Stimulated activated naive B cell treated with anti-CD40 and anti-IgM and Interleukin-4, amounts not matched to agents 10 μg/mL and 1 μg/mL and 100 μg/mL, for 72 hours (primary cell): Measurements from ENCODE around the gene DNPH1.

Experiments used
- ATAC-seq, 2 donors: fragments of 150-1000 bp; cut with Tn5 transposase; replicated peaks; 2 replicates each; pipeline ENCODE4 v1.10.0; 2021; ENCODE audit warnings: moderate library complexity in 1 of 2
- DNase-seq: peaks from one replicate; pipeline ENCODE4 v3.0.0; 2021
- H3K27ac Mint-ChIP-seq: one replicate; pipeline ENCODE4 v1.8.0; 2022; ENCODE audit warnings: mild to moderate bottlenecking, mixed read lengths
- H3K27me3 Mint-ChIP-seq, 2 donors: one replicate each; pipeline ENCODE4 v1.8.0; 2022; ENCODE audit warnings: mixed read lengths in 2 of 2
- H3K36me3 Mint-ChIP-seq, 2 donors: one replicate each; pipeline ENCODE4 v1.8.0; 2022; ENCODE audit warnings: mixed read lengths in 2 of 2, mild to moderate bottlenecking in 1 of 2
- H3K4me1 Mint-ChIP-seq, 2 donors: one replicate each; pipeline ENCODE4 v1.8.0; 2022; ENCODE audit warnings: mixed read lengths in 2 of 2, mild to moderate bottlenecking in 1 of 2
- H3K4me3 Mint-ChIP-seq, 2 donors: one replicate each; pipeline ENCODE4 v1.8.0; 2022; ENCODE audit warnings: mild to moderate bottlenecking in 2 of 2, mixed read lengths in 2 of 2, moderate library complexity in 1 of 2
- H3K9me3 Mint-ChIP-seq, 2 donors: one replicate each; pipeline ENCODE4 v1.8.0; 2022; ENCODE audit warnings: mixed read lengths in 2 of 2, mild to moderate bottlenecking in 1 of 2

DNPH1 gene

GRCh38 chr6:43202451-43202850, 26.8 kb downstream of the DNPH1 start:
- DNase-seq (no peak), ATAC-seq (no peak)
- peaks cover 0 to 4% of the 10 kb centered on the region in 2 donors for H3K4me1 Mint-ChIP-seq
- H3K9me3 Mint-ChIP-seq = no peaks in the 10 kb centered on the region
- H3K27ac Mint-ChIP-seq = peak overlapping the region; percentile 60
- H3K27me3 Mint-ChIP-seq = no peaks in the 10 kb centered on the region
- no peak overlapping the region for H3K4me3 Mint-ChIP-seq
- peaks cover 41 to 62% of the 10 kb centered on the region in 2 donors for H3K36me3 Mint-ChIP-seq

- Mint-ChIP-seq H3K4me3 (no peak overlapping the region), H3K27me3 (no peaks in the 10 kb centered on the region), H3K9me3 (no peaks in the 10 kb centered on the region), H3K27ac (no peak overlapping the region), H3K4me1 (no peaks in the 10 kb centered on the region), H3K36me3 (peaks cover 40 to 59% of the 10 kb centered on the region in 2 donors)
- ATAC-seq (no peak), DNase-seq (no peak)
These were observed 28.7 kb downstream of the DNPH1 start for GRCh38 chr6:43200541-43200940.

DNA sequence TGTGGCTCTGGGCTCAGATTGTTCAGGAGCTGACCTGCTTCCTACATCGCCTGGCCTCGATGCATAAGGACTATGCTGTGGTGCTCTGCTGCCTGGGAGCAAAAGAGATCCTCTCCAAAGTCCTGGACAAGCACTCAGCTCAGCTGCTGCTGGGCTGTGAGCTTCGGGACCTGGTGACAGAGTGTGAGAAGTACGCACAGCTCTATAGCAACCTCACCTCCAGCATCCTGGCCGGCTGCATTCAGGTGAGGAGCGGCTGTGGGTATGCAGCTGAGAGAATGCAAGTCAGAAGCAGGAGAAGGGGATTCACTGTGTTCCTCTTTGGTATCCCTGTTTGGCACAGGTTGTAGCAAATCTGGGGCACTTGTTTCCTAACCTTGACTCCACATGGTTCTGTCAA, 29.4 kb downstream of the DNPH1 start:
- ATAC-seq = no peak
- no peak for DNase-seq
- Mint-ChIP-seq H3K9me3 (no peaks in the 10 kb centered on the region), H3K27ac (no peak overlapping the region), H3K4me1 (no peaks in the 10 kb centered on the region), H3K4me3 (no peak overlapping the region), H3K27me3 (no peaks in the 10 kb centered on the region), H3K36me3 (peaks cover 36 to 57% of the 10 kb centered on the region in 2 donors)

DNA sequence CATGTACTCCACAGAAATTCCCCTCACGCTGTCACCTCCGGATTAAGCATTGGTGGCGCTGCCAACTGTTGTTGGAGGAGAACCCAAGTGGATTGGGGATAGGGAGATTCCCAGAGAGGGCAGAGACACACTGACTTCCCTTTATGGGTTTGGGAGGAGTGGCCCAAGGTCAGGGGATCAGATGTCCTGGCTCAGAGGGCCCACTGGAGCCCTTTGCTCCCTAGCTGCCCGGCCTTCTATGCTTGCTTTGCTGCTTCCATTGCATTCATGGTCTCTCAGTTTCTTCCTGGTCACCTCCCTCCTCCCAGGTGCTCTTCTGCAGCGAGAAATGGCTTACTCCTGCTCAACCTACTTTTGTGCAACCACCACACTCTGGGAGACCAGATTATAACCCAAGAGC, 32.9 kb downstream of the DNPH1 start:
- H3K4me1 Mint-ChIP-seq = peaks cover 0 to 5% of the 10 kb centered on the region in 2 donors
- no peak for DNase-seq
- H3K9me3 Mint-ChIP-seq = no peaks in the 10 kb centered on the region
- peaks cover 38 to 48% of the 10 kb centered on the region in 2 donors for H3K36me3 Mint-ChIP-seq
- ATAC-seq = no peak
- H3K27me3 Mint-ChIP-seq = no peaks in the 10 kb centered on the region
- H3K27ac Mint-ChIP-seq = no peak overlapping the region
- no peak overlapping the region for H3K4me3 Mint-ChIP-seq

- DNase-seq (no peak), ATAC-seq (no peak)
- H3K27me3 Mint-ChIP-seq = no peaks in the 10 kb centered on the region
- H3K9me3 Mint-ChIP-seq = no peaks in the 10 kb centered on the region
- peaks cover 6 to 7% of the 10 kb centered on the region in 2 donors for H3K4me1 Mint-ChIP-seq
- H3K36me3 Mint-ChIP-seq = peaks cover 32 to 43% of the 10 kb centered on the region in 2 donors
- H3K27ac Mint-ChIP-seq = no peak overlapping the region
- no peak overlapping the region for H3K4me3 Mint-ChIP-seq
These were observed 35.4 kb downstream of the DNPH1 start for GRCh38 chr6:43193929-43194328.

DNA sequence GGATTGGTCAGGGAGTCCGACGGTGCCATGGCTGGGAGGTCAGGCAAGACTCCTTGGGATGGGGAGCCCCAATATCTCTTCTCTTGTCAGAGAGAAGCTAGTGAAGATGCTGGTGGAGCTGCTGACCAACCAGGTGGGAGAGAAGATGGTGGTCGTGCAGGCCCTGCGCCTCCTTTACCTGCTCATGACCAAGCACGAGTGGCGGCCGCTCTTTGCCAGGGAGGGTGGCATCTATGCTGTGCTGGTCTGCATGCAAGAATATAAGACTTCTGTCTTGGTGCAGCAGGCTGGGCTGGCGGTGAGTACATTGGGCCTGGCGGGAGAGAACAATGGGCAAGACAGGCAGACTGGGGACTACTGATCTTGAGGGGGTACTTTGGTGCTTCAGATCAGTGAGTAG, 36.4 kb downstream of the DNPH1 start:
- H3K4me3 Mint-ChIP-seq = no peak overlapping the region
- no peaks in the 10 kb centered on the region for H3K9me3 Mint-ChIP-seq
- ATAC-seq (no peak), DNase-seq (no peak)
- H3K27ac Mint-ChIP-seq = no peak overlapping the region
- H3K36me3 Mint-ChIP-seq = peaks cover 32 to 50% of the 10 kb centered on the region in 2 donors
- no peaks in the 10 kb centered on the region for H3K27me3 Mint-ChIP-seq
- peaks cover 6 to 9% of the 10 kb centered on the region in 2 donors for H3K4me1 Mint-ChIP-seq

- no peaks in the 10 kb centered on the region for H3K27me3 Mint-ChIP-seq
- peaks cover 18 to 20% of the 10 kb centered on the region in 2 donors for H3K4me1 Mint-ChIP-seq
- H3K4me3 Mint-ChIP-seq = no peak overlapping the region
- peaks cover 35 to 60% of the 10 kb centered on the region in 2 donors for H3K36me3 Mint-ChIP-seq
- H3K9me3 Mint-ChIP-seq = no peaks in the 10 kb centered on the region
- DNase-seq = no peak
- no peak overlapping the region for H3K27ac Mint-ChIP-seq
- ATAC-seq = no peak
These were observed 39.4 kb downstream of the DNPH1 start for GRCh38 chr6:43189776-43190304.

- no peak overlapping the region for H3K4me3 Mint-ChIP-seq
- H3K27me3 Mint-ChIP-seq = no peaks in the 10 kb centered on the region
- H3K4me1 Mint-ChIP-seq = peaks cover 29 to 34% of the 10 kb centered on the region in 2 donors
- H3K27ac Mint-ChIP-seq = no peak overlapping the region
- ATAC-seq = no peak
- peaks cover 35 to 61% of the 10 kb centered on the region in 2 donors for H3K36me3 Mint-ChIP-seq
- no peak for DNase-seq
- H3K9me3 Mint-ChIP-seq = no peaks in the 10 kb centered on the region
These were observed 40.9 kb downstream of the DNPH1 start for GRCh38 chr6:43188426-43188825.

GRCh38 chr6:43187821-43188220, 41.5 kb downstream of the DNPH1 start:
- Mint-ChIP-seq H3K9me3 (no peaks in the 10 kb centered on the region), H3K36me3 (peaks cover 31 to 55% of the 10 kb centered on the region in 2 donors), H3K27ac (no peak overlapping the region), H3K4me1 (peaks cover 32 to 40% of the 10 kb centered on the region in 2 donors), H3K4me3 (no peak overlapping the region), H3K27me3 (no peaks in the 10 kb centered on the region)
- ATAC-seq = no peak
- no peak for DNase-seq

DNA sequence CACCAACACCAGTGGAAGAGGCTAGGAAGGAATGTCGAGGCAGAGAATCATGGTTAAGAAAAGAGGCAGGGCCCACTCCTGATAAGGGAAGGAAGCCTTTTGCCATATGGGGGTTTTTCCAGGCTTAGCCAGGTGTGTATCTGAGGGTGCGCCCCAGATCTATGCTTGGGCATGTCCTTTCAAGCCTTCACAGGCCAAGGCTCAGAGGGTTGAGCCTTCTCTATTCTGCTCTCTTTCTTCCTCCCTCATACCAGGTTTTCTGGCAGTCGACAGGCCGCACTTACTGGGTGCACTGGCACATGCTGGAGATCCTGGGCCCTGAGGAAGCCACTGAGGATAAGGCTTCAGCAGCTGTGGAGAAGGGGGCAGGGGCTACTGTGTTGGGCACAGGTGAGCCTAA, 42.6 kb downstream of the DNPH1 start:
- Mint-ChIP-seq H3K36me3 (peaks cover 26 to 52% of the 10 kb centered on the region in 2 donors), H3K27me3 (no peaks in the 10 kb centered on the region), H3K9me3 (no peaks in the 10 kb centered on the region), H3K27ac (no peak overlapping the region), H3K4me1 (peaks cover 35 to 48% of the 10 kb centered on the region in 2 donors), H3K4me3 (no peak overlapping the region)
- no peak for ATAC-seq
- no peak for DNase-seq

GRCh38 chr6:43186019-43186418, 43.3 kb downstream of the DNPH1 start:
- ATAC-seq = no peak
- H3K9me3 Mint-ChIP-seq = no peaks in the 10 kb centered on the region
- no peak overlapping the region for H3K27ac Mint-ChIP-seq
- H3K36me3 Mint-ChIP-seq = peaks cover 26 to 56% of the 10 kb centered on the region in 2 donors
- no peak overlapping the region for H3K4me3 Mint-ChIP-seq
- no peak for DNase-seq
- H3K4me1 Mint-ChIP-seq = peaks cover 41 to 54% of the 10 kb centered on the region in 2 donors
- no peaks in the 10 kb centered on the region for H3K27me3 Mint-ChIP-seq

DNA sequence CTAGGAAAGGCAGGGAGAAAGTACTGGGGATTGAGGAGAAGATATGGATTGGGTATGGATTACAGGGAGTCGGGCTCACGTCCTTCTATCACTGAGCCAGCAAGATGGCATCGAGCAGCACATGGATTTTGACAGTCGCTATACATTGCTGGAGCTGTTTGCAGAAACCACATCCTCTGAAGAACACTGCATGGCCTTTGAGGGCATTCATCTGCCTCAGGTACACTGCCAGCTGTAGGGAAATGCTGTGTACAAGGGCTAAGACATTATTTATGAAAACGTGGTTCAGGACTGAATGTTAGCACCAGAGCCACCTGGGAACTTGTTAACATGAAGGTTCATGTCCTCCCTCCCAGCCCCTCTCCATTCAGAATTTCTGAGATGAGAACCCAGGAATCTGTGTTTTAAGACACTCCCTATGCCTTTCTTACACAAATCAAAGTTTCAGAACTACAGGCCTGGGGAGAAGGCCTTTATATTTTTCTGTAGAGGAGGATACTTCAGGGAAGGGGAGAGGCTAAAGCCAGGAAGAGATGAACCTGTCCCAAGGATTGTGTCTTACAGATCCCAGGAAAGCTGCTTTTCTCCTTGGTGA, 43.8 kb downstream of the DNPH1 start:
- Mint-ChIP-seq H3K4me1 (peaks cover 41 to 52% of the 10 kb centered on the region in 2 donors), H3K4me3 (no peak overlapping the region), H3K36me3 (peaks cover 22 to 53% of the 10 kb centered on the region in 2 donors), H3K9me3 (no peaks in the 10 kb centered on the region), H3K27me3 (no peaks in the 10 kb centered on the region), H3K27ac (no peak overlapping the region)
- ATAC-seq (no peak), DNase-seq (no peak)

- no peak for DNase-seq
- no peak for ATAC-seq
- peak overlapping the region; percentile 24 to 46 for H3K4me3 Mint-ChIP-seq
- no peaks in the 10 kb centered on the region for H3K27me3 Mint-ChIP-seq
- no peaks in the 10 kb centered on the region for H3K9me3 Mint-ChIP-seq
- H3K27ac Mint-ChIP-seq = no peak overlapping the region
- H3K36me3 Mint-ChIP-seq = peaks cover 25 to 56% of the 10 kb centered on the region in 2 donors
- peaks cover 41 to 57% of the 10 kb centered on the region in 2 donors for H3K4me1 Mint-ChIP-seq
These were observed 44.9 kb downstream of the DNPH1 start for GRCh38 chr6:43184268-43184985.

GRCh38 chr6:43183441-43183840, 45.8 kb downstream of the DNPH1 start:
- ATAC-seq (no peak), DNase-seq (no peak)
- H3K4me1 Mint-ChIP-seq = peaks cover 40 to 60% of the 10 kb centered on the region in 2 donors
- H3K27ac Mint-ChIP-seq = no peak overlapping the region
- no peaks in the 10 kb centered on the region for H3K9me3 Mint-ChIP-seq
- peak overlapping the region; percentile 92 to 95 for H3K4me3 Mint-ChIP-seq
- H3K27me3 Mint-ChIP-seq = no peaks in the 10 kb centered on the region
- H3K36me3 Mint-ChIP-seq = peaks cover 28 to 62% of the 10 kb centered on the region in 2 donors
